ENCODE data around the gene DDOST.
A peak's percentile ranks its signal among the peaks of the same experiment; 100 is the strongest.

The DDOST gene

GRCh38 chr1:20661207-20662109 lies at the start of gene DDOST:
Gene DDOST (minus strand): TSS chr1:20661369. CDS start chr1:20661350, 19 bp downstream.
- peak within 1 kb of the TSS; percentile 89 to 99 (median 95) for H3K4me2 ChIP-seq
- H4K20me1 ChIP-seq = peaks cover 24 to 45% (median 35%) of the 10 kb centered on the region in 11 experiments; a peak in 21 of 22 replicates
- peaks cover 33 to 37% (median 35%) of the 10 kb centered on the region in 11 experiments for H3K36me3 ChIP-seq
- TF ChIP-seq Cebpa-rat (IDR thresholded peaks at IDR 0.05) = no peak
- H3K4me1 ChIP-seq = peaks cover 32 to 47% (median 37%) of the 10 kb centered on the region in 10 experiments
- peak within 1 kb of the TSS; percentile 83 to 91 (median 86) for H3K9ac ChIP-seq
- H3K27me3 ChIP-seq = no peaks in the 10 kb centered on the region
- peak within 1 kb of the TSS; percentile 87 to 98 (median 92) for H3K4me3 ChIP-seq
- H3K9me3 ChIP-seq (replicated peaks in 1 of 11) = 0 out of 22 replicates have a peak, but pooled peaks cover 0 to under 1% (median 0%) of the 10 kb centered on the region in 11 experiments
- peak within 1 kb of the TSS; percentile 67 to 87 (median 81) for H3K27ac ChIP-seq

GRCh38 chr1:20710469-20711284 lies 49.5 kb upstream of the DDOST start:
- no peak overlapping the region for H3K4me3 ChIP-seq
- no peaks in the 10 kb centered on the region for H3K36me3 ChIP-seq
- H3K27me3 ChIP-seq = peaks cover 0 to 4% (median 0%) of the 10 kb centered on the region in 11 experiments; a peak in 3 of 22 replicates
- TF ChIP-seq Cebpa-rat (IDR thresholded peaks at IDR 0.05) = no peak
- H3K4me2 ChIP-seq = peak overlapping the region in 5 of 11 experiments; percentile 9 to 53 (median 29); a peak in 9 of 22 replicates
- H3K9ac ChIP-seq = peak overlapping the region in 2 of 11 experiments; percentile 11 to 20; a peak in 1 of 22 replicates
- H3K9me3 ChIP-seq (replicated peaks in 1 of 11) = no peaks in the 10 kb centered on the region
- peaks cover 7 to 26% (median 13%) of the 10 kb centered on the region in 10 experiments; a peak in 19 of 20 replicates for H3K4me1 ChIP-seq
- peak overlapping the region in 2 of 11 experiments; percentile 7 to 16; a peak in 1 of 22 replicates for H3K27ac ChIP-seq
- H4K20me1 ChIP-seq = peaks cover 0 to 6% (median 0%) of the 10 kb centered on the region in 11 experiments; a peak in 3 of 22 replicates

DNA sequence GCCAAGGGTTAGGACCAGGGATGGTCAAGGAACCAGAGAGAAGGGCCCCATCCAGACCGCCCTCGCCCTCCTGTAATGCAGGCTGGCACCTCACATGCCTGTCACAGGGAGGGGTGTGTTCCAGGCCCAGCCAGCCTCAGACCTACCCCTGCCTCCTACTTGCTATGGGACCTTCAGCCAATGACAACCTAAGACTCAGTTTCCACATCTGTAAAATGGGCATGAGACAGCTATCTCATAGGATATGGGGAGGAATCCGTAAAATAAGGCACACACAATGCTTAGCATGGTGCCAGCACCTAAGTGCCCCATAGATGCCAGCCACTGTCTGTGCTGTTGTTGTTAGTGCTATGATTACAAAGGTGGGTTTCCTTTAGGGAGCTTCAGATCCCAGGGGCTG lies 48.7 kb upstream of the DDOST start:
- no peak overlapping the region for H3K9ac ChIP-seq
- no peak overlapping the region for H3K4me3 ChIP-seq
- H3K4me1 ChIP-seq = peaks cover 3 to 20% (median 11%) of the 10 kb centered on the region in 10 experiments; a peak in 19 of 20 replicates
- 0 out of 22 replicates have a peak, but pooled peaks cover 0 to 1% (median 0%) of the 10 kb centered on the region in 11 experiments for H4K20me1 ChIP-seq
- H3K9me3 ChIP-seq (replicated peaks in 1 of 11) = no peaks in the 10 kb centered on the region
- peak overlapping the region in 1 of 11 experiments; percentile 36; a peak in 1 of 22 replicates for H3K4me2 ChIP-seq
- no peaks in the 10 kb centered on the region for H3K27me3 ChIP-seq
- H3K36me3 ChIP-seq = no peaks in the 10 kb centered on the region
- no peak overlapping the region for H3K27ac ChIP-seq
- TF ChIP-seq Cebpa-rat (IDR thresholded peaks at IDR 0.05) = no peak

GRCh38 chr1:20708891-20709290 lies 47.7 kb upstream of the DDOST start:
- H3K27me3 ChIP-seq = no peaks in the 10 kb centered on the region
- no peak overlapping the region for H3K4me2 ChIP-seq
- H3K9me3 ChIP-seq (replicated peaks in 1 of 11) = no peaks in the 10 kb centered on the region
- H3K9ac ChIP-seq = no peak overlapping the region
- no peak for TF ChIP-seq Cebpa-rat (IDR thresholded peaks at IDR 0.05)
- H3K4me3 ChIP-seq = no peak overlapping the region
- no peak overlapping the region for H3K27ac ChIP-seq
- H3K4me1 ChIP-seq = peaks cover 0 to 18% (median 11%) of the 10 kb centered on the region in 10 experiments; a peak in 12 of 20 replicates
- H4K20me1 ChIP-seq = 0 out of 22 replicates have a peak, but pooled peaks cover 0 to 8% (median 0%) of the 10 kb centered on the region in 11 experiments
- no peaks in the 10 kb centered on the region for H3K36me3 ChIP-seq

- Histone ChIP-seq H3K4me3 (no peak overlapping the region), H3K9me3 (replicated peaks in 1 of 11) (no peaks in the 10 kb centered on the region), H3K9ac (no peak overlapping the region), H3K27ac (no peak overlapping the region), H3K4me2 (no peak overlapping the region), H3K4me1 (peaks cover 0 to 18% (median 11%) of the 10 kb centered on the region in 10 experiments; a peak in 12 of 20 replicates), H3K27me3 (no peaks in the 10 kb centered on the region), H4K20me1 (0 out of 22 replicates have a peak, but pooled peaks cover 0 to 8% (median 0%) of the 10 kb centered on the region in 11 experiments), H3K36me3 (no peaks in the 10 kb centered on the region)
- TF ChIP-seq Cebpa-rat (IDR thresholded peaks at IDR 0.05) = no peak
Observed at GRCh38 chr1:20708057-20708456, 46.9 kb upstream of the DDOST start.

DNA sequence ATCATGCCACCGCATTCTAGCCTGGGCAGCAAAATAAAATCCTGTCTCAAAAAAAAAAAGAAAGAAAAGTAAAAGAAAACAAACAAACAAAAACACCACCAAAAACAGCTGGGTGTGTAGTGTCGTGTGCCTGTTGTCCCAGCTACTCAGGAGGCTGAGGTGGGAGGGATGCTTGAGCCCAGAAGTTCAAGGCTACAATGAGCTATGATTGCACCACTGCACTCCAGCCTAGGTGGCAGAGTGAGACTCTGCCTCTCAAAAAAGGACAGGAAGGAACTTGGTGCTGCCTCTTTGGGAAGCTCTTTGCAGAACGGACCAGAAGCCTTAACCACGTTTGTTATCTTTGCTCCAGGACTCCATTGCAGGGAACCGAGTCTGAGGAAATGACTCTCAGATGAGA lies 45.7 kb upstream of the DDOST start:
- H3K9ac ChIP-seq = no peak overlapping the region

GRCh38 chr1:20705203-20705755 lies 44.1 kb upstream of the DDOST start:
- no peak for TF ChIP-seq Cebpa-rat (IDR thresholded peaks at IDR 0.05)

More for the DNA sequence above, 45.7 kb upstream of the DDOST start:
- Histone ChIP-seq H3K27me3 (no peaks in the 10 kb centered on the region), H3K27ac (no peak overlapping the region), H3K36me3 (no peaks in the 10 kb centered on the region), H4K20me1 (0 out of 22 replicates have a peak, but pooled peaks cover 0 to 8% (median 0%) of the 10 kb centered on the region in 11 experiments), H3K4me1 (peaks cover 0 to 17% (median 11%) of the 10 kb centered on the region in 10 experiments; a peak in 12 of 20 replicates), H3K4me3 (no peak overlapping the region), H3K9me3 (replicated peaks in 1 of 11) (no peaks in the 10 kb centered on the region), H3K4me2 (no peak overlapping the region)
- TF ChIP-seq Cebpa-rat (IDR thresholded peaks at IDR 0.05) = no peak

More at GRCh38 chr1:20705203-20705755, 44.1 kb upstream of the DDOST start:
- Histone ChIP-seq H3K27ac (no peak overlapping the region), H3K4me2 (no peak overlapping the region), H3K36me3 (no peaks in the 10 kb centered on the region), H3K4me3 (no peak overlapping the region), H3K4me1 (peaks cover 0 to 4% (median under 1%) of the 10 kb centered on the region in 10 experiments; a peak in 7 of 20 replicates), H3K9me3 (replicated peaks in 1 of 11) (no peaks in the 10 kb centered on the region), H3K27me3 (no peaks in the 10 kb centered on the region), H3K9ac (no peak overlapping the region), H4K20me1 (0 out of 22 replicates have a peak, but pooled peaks cover 0 to 8% (median 0%) of the 10 kb centered on the region in 11 experiments)
